Activated CD4-positive, CD25-positive, alpha-beta regulatory T cell (primary cell): Measurements from ENCODE around the gene HAVCR1.

Source experiments
- DNase-seq, 4 experiments: peaks; one replicate each; lab custom pipeline; 2025; lab: John Stamatoyannopoulos, UW

The HAVCR1 gene

GRCh38 chr5:156991714-156992113, 67.2 kb downstream of the HAVCR1 start:
- DNase-seq: no peak

GRCh38 chr5:156984064-156984463, 74.9 kb downstream of the HAVCR1 start:
- DNase-seq: no peak

- no peak for DNase-seq
Measured at GRCh38 chr5:156981481-156981880, 77.4 kb downstream of the HAVCR1 start.
